GM12878 (cell line): ENCODE results near the gene CCDC120. TPM values are rescaled to one million over a fixed set of nuclear protein-coding genes. Genes with fewer than 3 reads are reported as not detected.

ENCODE experiments used
- ATAC-seq: fragments of 200-7000 bp; cut with Tn5 transposase; 3 replicates; pipeline ENCODE4 v1.9.1; 2020; ENCODE audit warnings: mild to moderate bottlenecking, moderate library complexity
- Bru-seq: library from RNA; stranded (reverse); fragments of 400-500 nt; gene quantifications from one replicate; lab custom pipeline; 2021; lab: Mats Ljungman, UMichigan
- BruChase-seq, 2 experiments: library from RNA; stranded (reverse); fragments of 400-500 nt; gene quantifications; one replicate each; lab custom pipeline; 2021; lab: Mats Ljungman, UMichigan
- BruUV-seq: library from RNA; stranded (reverse); fragments of 400-500 nt; replicated peaks from 2 replicates; lab custom pipeline; 2021; lab: Mats Ljungman, UMichigan
- CTCF ChIA-PET: fragments of 300-600 bp; sonication (Branson Sonifier 250); formaldehyde crosslinking; extraction: SDS; loops from one replicate; lab custom pipeline; 2021; ENCODE audit warnings: inconsistent platforms; lab: Yijun Ruan, JAX
- POLR2A ChIA-PET: fragments of 350-600 bp; formaldehyde crosslinking; extraction: SDS; loops from one replicate; lab custom pipeline; 2021; ENCODE audit warnings: inconsistent platforms; lab: Charles Lee
- RAD21 ChIA-PET: fragments of 300-600 bp; sonication (Branson Sonifier 250); formaldehyde crosslinking; loops from one replicate; lab custom pipeline; 2023; ENCODE audit warnings: antibody characterized with exemption; ENCODE audit not compliant: unreplicated experiment; lab: Charles Lee
- SMC1A ChIA-PET: fragments of 300-600 bp; sonication (Branson Sonifier 250); formaldehyde crosslinking; loops from one replicate; lab custom pipeline; 2023; ENCODE audit not compliant: unreplicated experiment, uncharacterized antibody; lab: Charles Lee
- DNase-seq: peaks from one replicate; pipeline ENCODE4 v3.0.0-alpha.2; 2011; ENCODE audit warnings: low read depth, low spot score
- FAIRE-seq: peaks from 3 replicates; lab custom pipeline; 2011; peaks lifted over from hg19 to GRCh38; lab: Jason Lieb, UNC
- H2AFZ ChIP-seq: 2 replicates; pipeline ENCODE4 v1.6.0; 2011; ENCODE audit warnings: low read depth, low read length, control low read depth; ENCODE audit not compliant: control insufficient read depth
- H3K27ac ChIP-seq: 2 replicates; pipeline ENCODE4 v1.5.1; 2011; ENCODE audit warnings: control low read depth; ENCODE audit not compliant: control insufficient read depth, insufficient read depth
- H3K27me3 ChIP-seq, 2 experiments: replicated peaks in 1 of 2; 2 replicates each; pipeline versions ENCODE4 v1.6.0 to v1.6.1; 2011; ENCODE audit warnings: low read length in 1 of 2; ENCODE audit not compliant: control insufficient read depth in 2 of 2, insufficient read depth in 2 of 2
- H3K36me3 ChIP-seq, 2 experiments: 2 replicates each; pipeline ENCODE4 v1.5.1; 2011; ENCODE audit warnings: low read length in 1 of 2; ENCODE audit not compliant: control insufficient read depth in 2 of 2, insufficient read depth in 2 of 2
- H3K4me1 ChIP-seq: 2 replicates; pipeline ENCODE4 v1.6.1; 2011; ENCODE audit warnings: mild to moderate bottlenecking, low read length, moderate library complexity, mixed read lengths; ENCODE audit not compliant: control insufficient read depth, insufficient read depth
- H3K4me2 ChIP-seq: 2 replicates; pipeline ENCODE4 v1.6.0; 2011; ENCODE audit warnings: control low read depth; ENCODE audit not compliant: control insufficient read depth, insufficient read depth
- H3K4me3 ChIP-seq: fragments of 200-600 bp; sonication (generic); 2 replicates; pipeline ENCODE4 v1.5.1; 2016
- H3K79me2 ChIP-seq: 2 replicates; pipeline ENCODE4 v1.6.0; 2011; ENCODE audit warnings: low read length; ENCODE audit not compliant: control insufficient read depth, insufficient read depth
- H3K9ac ChIP-seq: 2 replicates; pipeline ENCODE4 v1.8.0; 2011; ENCODE audit warnings: low read length, control low read depth, mixed read lengths; ENCODE audit not compliant: control insufficient read depth, insufficient read depth
- H3K9me3 ChIP-seq: replicated peaks from 3 replicates; pipeline ENCODE4 v1.5.1; 2011; ENCODE audit warnings: mild to moderate bottlenecking, low read length; ENCODE audit not compliant: control insufficient read depth, insufficient read depth
- H4K20me1 ChIP-seq: 2 replicates; pipeline ENCODE4 v1.6.0; 2011; ENCODE audit not compliant: control insufficient read depth, insufficient read depth
- CBX5 ChIP-seq: sonication (generic); IDR thresholded peaks from 2 replicates; pipeline ENCODE4 v1.6.1; 2016; ENCODE audit warnings: low read depth, moderate library complexity, mild to moderate bottlenecking, inconsistent platforms
- CHD2 ChIP-seq: IDR thresholded peaks from 2 replicates; pipeline ENCODE4 v1.6.1; 2011; ENCODE audit warnings: low read depth, low read length, improper control_type of control experiment, borderline replicate concordance
- CREM ChIP-seq: IDR thresholded peaks from 2 replicates; pipeline ENCODE4 v1.6.1; 2014; ENCODE audit warnings: antibody characterized with exemption, low read depth
- EED ChIP-seq: sonication (generic); IDR thresholded peaks from 2 replicates; pipeline ENCODE4 v1.6.1; 2016; ENCODE audit warnings: antibody characterized with exemption, low read depth
- MYB ChIP-seq: fragments of 150-350 bp; IDR thresholded peaks from 2 replicates; pipeline ENCODE4 v1.6.1; 2014; ENCODE audit warnings: mild to moderate bottlenecking, low read depth, low read length, borderline replicate concordance
- SREBF2 ChIP-seq: IDR thresholded peaks from 2 replicates; pipeline ENCODE4 v1.6.1; 2012; ENCODE audit warnings: mild to moderate bottlenecking, low read length
- SUPT20H ChIP-seq: IDR thresholded peaks from 2 replicates; pipeline ENCODE4 v1.6.1; 2011; ENCODE audit warnings: low read depth, mild to moderate bottlenecking, low read length, moderate library complexity, borderline replicate concordance; ENCODE audit not compliant: control insufficient read depth
- TBL1XR1 ChIP-seq: IDR thresholded peaks from 2 replicates; pipeline ENCODE4 v1.6.1; 2012; ENCODE audit warnings: low read depth, low read length, improper control_type of control experiment
- ZBTB4 ChIP-seq: fragments of 450-650 bp; formaldehyde crosslinking; IDR thresholded peaks from 2 replicates; pipeline ENCODE4 v1.4.0; 2022; ENCODE audit warnings: mild to moderate bottlenecking, moderate library complexity
- WGBS: methylation state at CpG from one replicate; pipeline ENCODE4 v1.1.6; 2016; ENCODE audit warnings: low lambda C conversion rate; ENCODE audit not compliant: insufficient replicate concordance, insufficient coverage; ENCODE audit errors: missing lambda C conversion rate; 5-methylcytosine and 5-hydroxymethylcytosine counted together
- in situ Hi-C: fragments of 300-500 bp; cut with MboI; formaldehyde crosslinking; loops from 9 replicates; pipeline ENCODE4 v1.14.3; 2018; ENCODE audit warnings: mixed read lengths
- intact Hi-C: fragments of 100-400 bp; cut with micrococcal nuclease; formaldehyde crosslinking; loops from one replicate; pipeline ENCODE4 v1.14.2; 2022; ENCODE audit not compliant: unreplicated experiment
- long read RNA-seq, 2 experiments: library from polyadenylated mRNA; unstranded; transcript quantifications; one replicate each; pipeline ENCODE4 v2.0.0, GENCODE V29; 2019 to 2020
- polyA minus RNA-seq, 3 experiments: library from RNA; depleted of rRNA, polyadenylated mRNA; stranded (reverse); fragments of >200 nt; gene quantifications; 2 replicates each; pipeline ENCODE4 v1.2.3, GENCODE V29; 2011
- polyA plus RNA-seq, 11 experiments: library from polyadenylated mRNA; depleted of rRNA in 4 of 11; unstranded in 6 of 11; stranded (reverse) in 5 of 11; fragments of >200 nt; fragmentation: Nextera tagmentation in 4 of 11; fragmentation: Illumina TruSeq in 1 of 11; extraction: Ambion mirVana in 4 of 11; extraction: Trizol in 1 of 11; gene quantifications; 1 replicate in 1 of 11; 2 replicates in 10 of 11; pipeline versions ENCODE4 v1.2.1 to v1.2.3, GENCODE V29; 2011 to 2016; ENCODE audit warnings: inconsistent platforms in 2 of 11, missing spikeins in 2 of 11, low read depth in 1 of 11
- total RNA-seq, 4 experiments: library from RNA; depleted of rRNA in 3 of 4; stranded (reverse); fragments of >200 nt in 3 of 4; fragmentation: Illumina TruSeq in 1 of 4; extraction: Trizol in 1 of 4; gene quantifications; 2 replicates each; pipeline versions ENCODE4 v1.2.1 to v1.2.3, GENCODE V29; 2013 to 2021
- TF ChIP-seq, protein P1 (sequence below): IDR thresholded peaks from 2 replicates; pipeline ENCODE4 v1.6.1; 2012; ENCODE audit warnings: low read length, inconsistent platforms
- TF ChIP-seq, protein P2 (sequence below): IDR thresholded peaks from 2 replicates; pipeline ENCODE4 v1.6.1; 2011; ENCODE audit warnings: low read depth, low read length, improper control_type of control experiment, borderline replicate concordance
- TF ChIP-seq, protein P3 (sequence below): fragments of 150-350 bp; IDR thresholded peaks from 2 replicates; pipeline ENCODE4 v1.6.1; 2016; ENCODE audit warnings: low read depth, low read length

Gene CCDC120
- total RNA-seq (2013; cell fraction: nucleolus; rRNA removed): 0.15 and 0.77 TPM in 2 replicates
- 0.56 and 0.65 TPM in 2 replicates for total RNA-seq (2014; rRNA removed)
- total RNA-seq (2014; rRNA removed; fragmentation: Illumina TruSeq; extraction: Trizol): 0.41 and 0.45 TPM in 2 replicates
- 3.7 and 4.1 TPM in 2 replicates for total RNA-seq (2021)
- 2.2 TPM for polyA plus RNA-seq (2011; ENCODE audit: low read depth)
- 0.03 and 0.11 TPM in 2 replicates for polyA plus RNA-seq (2011; rRNA removed)
- polyA plus RNA-seq (2011; cell fraction: cytosol; rRNA removed): 0.07 and 0.13 TPM in 2 replicates
- polyA plus RNA-seq (2011; cell fraction: nucleus; rRNA removed): 0.30 and 0.38 TPM in 2 replicates
- 2.8 and 4.3 TPM in 2 replicates for polyA plus RNA-seq (2012)
- 1.4 and 2.1 TPM in 2 replicates for polyA plus RNA-seq (2014; fragmentation: Illumina TruSeq; extraction: Trizol)
- polyA plus RNA-seq (2014; fragmentation: Nextera tagmentation; extraction: Ambion mirVana): under 1 TPM; 0.18 to 0.27 TPM
- 2.5 and 3.2 TPM in 2 replicates for polyA plus RNA-seq (2014; rRNA removed)
- polyA plus RNA-seq (2016; fragmentation: Nextera tagmentation; extraction: Ambion mirVana): 1 to 10 TPM in 1 of 2 experiments, under 1 TPM in 1; 0.95 to 1.2 TPM
- not detected in 2 replicates for polyA minus RNA-seq (2011; rRNA and poly(A)+ RNA removed)
- polyA minus RNA-seq (2011; cell fraction: cytosol; rRNA and poly(A)+ RNA removed): not detected in 2 replicates
- polyA minus RNA-seq (2011; cell fraction: nucleus; rRNA and poly(A)+ RNA removed): 0.29 TPM in 1 of 2 replicates, not detected in the other
- Bru-seq, nascent RNA: percentile 33 among the genes with signal in this experiment
- BruChase-seq, experiment 1, labeled RNA remaining after a 6-hour chase: percentile 32 among the genes with signal in this experiment
- percentile 31 among the genes with signal in this experiment for BruChase-seq, experiment 2, labeled RNA remaining after a 2-hour chase
- long read RNA-seq, experiment 1: 0 reads
- long read RNA-seq, experiment 2: 0 reads

DNA sequence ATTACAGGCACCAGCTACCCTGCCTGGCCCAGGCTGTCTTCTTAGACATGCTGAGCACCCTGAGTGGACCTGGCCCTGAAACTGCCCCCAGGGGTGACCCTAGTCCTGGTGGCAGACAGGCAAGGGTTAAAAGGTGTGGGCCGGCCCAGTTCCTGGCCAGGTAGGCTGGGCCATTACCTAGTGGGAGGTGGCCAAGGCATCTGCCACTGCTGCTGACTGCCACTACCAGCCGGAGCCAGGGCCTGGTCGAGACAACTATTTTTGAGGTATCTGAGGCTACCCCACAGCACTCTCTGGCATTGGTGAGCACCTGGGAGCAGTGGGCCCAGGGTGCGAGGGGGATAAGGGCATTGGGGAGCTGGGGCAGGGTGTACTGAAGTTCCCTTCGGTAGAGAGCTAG is at the start of gene CCDC120:
Gene CCDC120 (plus strand): TSS at position 206 of the 400 bp plus-strand sequence. CDS start 3,043 bp downstream, outside the sequence.
- Histone ChIP-seq H3K9me3 (no peaks in the 10 kb centered on the region), H3K36me3 (no peaks in the 10 kb centered on the region), H3K79me2 (no peaks in the 10 kb centered on the region), H3K9ac (no peak within 1 kb of the TSS), H3K27ac (no peak within 1 kb of the TSS), H2AFZ (no peak within 1 kb of the TSS), H4K20me1 (no peaks in the 10 kb centered on the region), H3K27me3 (no peaks in the 10 kb centered on the region), H3K4me2 (no peak within 1 kb of the TSS), H3K4me1 (no peaks in the 10 kb centered on the region), H3K4me3 (no peak within 1 kb of the TSS)
- 31% methylated on average over 5 of the region's 5 CpGs for WGBS
- intact Hi-C loops (no loop called here), in situ Hi-C loops (no loop called here)
- no peak for ATAC-seq
- CTCF ChIA-PET: no interaction called here
- SMC1A ChIA-PET: no interaction called here
- FAIRE-seq: no peak
- DNase-seq: no peak
- POLR2A ChIA-PET: interaction anchor here (0.5 kb wide), 1 partner anchor 15 kb away, joined by 5 read pairs; the partner anchor contains the start of gene TFE3
- RAD21 ChIA-PET: no interaction called here
- no TSS peak for BruUV-seq
- TF ChIP-seq, protein P1, sequence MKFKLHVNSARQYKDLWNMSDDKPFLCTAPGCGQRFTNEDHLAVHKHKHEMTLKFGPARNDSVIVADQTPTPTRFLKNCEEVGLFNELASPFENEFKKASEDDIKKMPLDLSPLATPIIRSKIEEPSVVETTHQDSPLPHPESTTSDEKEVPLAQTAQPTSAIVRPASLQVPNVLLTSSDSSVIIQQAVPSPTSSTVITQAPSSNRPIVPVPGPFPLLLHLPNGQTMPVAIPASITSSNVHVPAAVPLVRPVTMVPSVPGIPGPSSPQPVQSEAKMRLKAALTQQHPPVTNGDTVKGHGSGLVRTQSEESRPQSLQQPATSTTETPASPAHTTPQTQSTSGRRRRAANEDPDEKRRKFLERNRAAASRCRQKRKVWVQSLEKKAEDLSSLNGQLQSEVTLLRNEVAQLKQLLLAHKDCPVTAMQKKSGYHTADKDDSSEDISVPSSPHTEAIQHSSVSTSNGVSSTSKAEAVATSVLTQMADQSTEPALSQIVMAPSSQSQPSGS: no peak
- no peak for TF ChIP-seq SREBF2
- no peak for TF ChIP-seq TBL1XR1
- no peak for TF ChIP-seq SUPT20H
- TF ChIP-seq CHD2: no peak
- no peak for TF ChIP-seq MYB
- no peak for TF ChIP-seq ZBTB4
- TF ChIP-seq, protein P2, sequence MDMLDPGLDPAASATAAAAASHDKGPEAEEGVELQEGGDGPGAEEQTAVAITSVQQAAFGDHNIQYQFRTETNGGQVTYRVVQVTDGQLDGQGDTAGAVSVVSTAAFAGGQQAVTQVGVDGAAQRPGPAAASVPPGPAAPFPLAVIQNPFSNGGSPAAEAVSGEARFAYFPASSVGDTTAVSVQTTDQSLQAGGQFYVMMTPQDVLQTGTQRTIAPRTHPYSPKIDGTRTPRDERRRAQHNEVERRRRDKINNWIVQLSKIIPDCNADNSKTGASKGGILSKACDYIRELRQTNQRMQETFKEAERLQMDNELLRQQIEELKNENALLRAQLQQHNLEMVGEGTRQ: no peak
- TF ChIP-seq CBX5: no peak
- TF ChIP-seq EED: no peak
- TF ChIP-seq CREM: no peak
- TF ChIP-seq, protein P3, sequence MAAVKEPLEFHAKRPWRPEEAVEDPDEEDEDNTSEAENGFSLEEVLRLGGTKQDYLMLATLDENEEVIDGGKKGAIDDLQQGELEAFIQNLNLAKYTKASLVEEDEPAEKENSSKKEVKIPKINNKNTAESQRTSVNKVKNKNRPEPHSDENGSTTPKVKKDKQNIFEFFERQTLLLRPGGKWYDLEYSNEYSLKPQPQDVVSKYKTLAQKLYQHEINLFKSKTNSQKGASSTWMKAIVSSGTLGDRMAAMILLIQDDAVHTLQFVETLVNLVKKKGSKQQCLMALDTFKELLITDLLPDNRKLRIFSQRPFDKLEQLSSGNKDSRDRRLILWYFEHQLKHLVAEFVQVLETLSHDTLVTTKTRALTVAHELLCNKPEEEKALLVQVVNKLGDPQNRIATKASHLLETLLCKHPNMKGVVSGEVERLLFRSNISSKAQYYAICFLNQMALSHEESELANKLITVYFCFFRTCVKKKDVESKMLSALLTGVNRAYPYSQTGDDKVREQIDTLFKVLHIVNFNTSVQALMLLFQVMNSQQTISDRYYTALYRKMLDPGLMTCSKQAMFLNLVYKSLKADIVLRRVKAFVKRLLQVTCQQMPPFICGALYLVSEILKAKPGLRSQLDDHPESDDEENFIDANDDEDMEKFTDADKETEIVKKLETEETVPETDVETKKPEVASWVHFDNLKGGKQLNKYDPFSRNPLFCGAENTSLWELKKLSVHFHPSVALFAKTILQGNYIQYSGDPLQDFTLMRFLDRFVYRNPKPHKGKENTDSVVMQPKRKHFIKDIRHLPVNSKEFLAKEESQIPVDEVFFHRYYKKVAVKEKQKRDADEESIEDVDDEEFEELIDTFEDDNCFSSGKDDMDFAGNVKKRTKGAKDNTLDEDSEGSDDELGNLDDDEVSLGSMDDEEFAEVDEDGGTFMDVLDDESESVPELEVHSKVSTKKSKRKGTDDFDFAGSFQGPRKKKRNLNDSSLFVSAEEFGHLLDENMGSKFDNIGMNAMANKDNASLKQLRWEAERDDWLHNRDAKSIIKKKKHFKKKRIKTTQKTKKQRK: no peak
